ENCODE data around the gene RHBDL1.

GRCh38 chr16:708959-709358 is 33.5 kb downstream of the RHBDL1 start:
- TF ChIP-seq, protein P1, sequence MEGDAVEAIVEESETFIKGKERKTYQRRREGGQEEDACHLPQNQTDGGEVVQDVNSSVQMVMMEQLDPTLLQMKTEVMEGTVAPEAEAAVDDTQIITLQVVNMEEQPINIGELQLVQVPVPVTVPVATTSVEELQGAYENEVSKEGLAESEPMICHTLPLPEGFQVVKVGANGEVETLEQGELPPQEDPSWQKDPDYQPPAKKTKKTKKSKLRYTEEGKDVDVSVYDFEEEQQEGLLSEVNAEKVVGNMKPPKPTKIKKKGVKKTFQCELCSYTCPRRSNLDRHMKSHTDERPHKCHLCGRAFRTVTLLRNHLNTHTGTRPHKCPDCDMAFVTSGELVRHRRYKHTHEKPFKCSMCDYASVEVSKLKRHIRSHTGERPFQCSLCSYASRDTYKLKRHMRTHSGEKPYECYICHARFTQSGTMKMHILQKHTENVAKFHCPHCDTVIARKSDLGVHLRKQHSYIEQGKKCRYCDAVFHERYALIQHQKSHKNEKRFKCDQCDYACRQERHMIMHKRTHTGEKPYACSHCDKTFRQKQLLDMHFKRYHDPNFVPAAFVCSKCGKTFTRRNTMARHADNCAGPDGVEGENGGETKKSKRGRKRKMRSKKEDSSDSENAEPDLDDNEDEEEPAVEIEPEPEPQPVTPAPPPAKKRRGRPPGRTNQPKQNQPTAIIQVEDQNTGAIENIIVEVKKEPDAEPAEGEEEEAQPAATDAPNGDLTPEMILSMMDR (conservative IDR thresholded peaks at IDR 0.05 in 1 of 2, IDR thresholded peaks at IDR 0.05 in 1 of 2; ENCODE audit: low read depth in 1 of 2, low read length in 2 of 2): no peak
- no peak for TF ChIP-seq EZH2 (IDR thresholded peaks at IDR 0.05; ENCODE audit: low read length, missing control alignments)

Measured in fibroblast of lung (primary cell).